NCI-H146 (cell line): ENCODE results near the gene PDZRN3.

Experiments used
- DNase-seq: peaks from one replicate; lab custom pipeline; 2025; lab: John Stamatoyannopoulos, UW

The PDZRN3 gene

DNA sequence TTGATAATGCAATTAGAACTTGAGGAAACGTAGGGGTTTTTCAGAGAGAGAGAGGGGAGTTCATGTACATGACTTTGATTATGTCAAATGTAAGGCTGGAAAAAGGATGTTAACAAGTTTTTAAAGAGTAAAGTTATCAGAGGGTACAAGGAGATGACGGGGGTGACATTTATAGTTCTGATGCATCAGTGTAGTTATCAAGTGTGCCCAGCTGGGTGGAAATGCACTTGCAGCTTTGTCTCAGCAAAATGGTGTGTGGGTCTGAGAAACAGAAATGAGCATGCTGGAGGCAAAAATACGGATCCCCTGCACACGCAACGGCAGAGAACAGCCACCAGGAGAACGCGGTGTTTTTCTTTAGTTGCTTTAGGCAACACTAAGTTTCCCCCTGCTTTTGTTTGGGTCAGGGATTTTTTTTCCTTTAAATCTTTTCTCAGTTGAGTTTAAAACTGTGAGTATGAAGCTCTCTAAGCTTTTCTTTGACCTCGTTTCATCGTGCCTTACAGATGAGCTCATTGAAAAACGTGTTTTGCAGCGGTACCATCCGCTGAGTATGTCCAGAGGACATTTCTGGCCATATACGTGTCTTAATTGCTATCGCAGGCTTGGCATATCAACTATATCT is 205.4 kb downstream of the PDZRN3 start:
- no peak for DNase-seq

DNA sequence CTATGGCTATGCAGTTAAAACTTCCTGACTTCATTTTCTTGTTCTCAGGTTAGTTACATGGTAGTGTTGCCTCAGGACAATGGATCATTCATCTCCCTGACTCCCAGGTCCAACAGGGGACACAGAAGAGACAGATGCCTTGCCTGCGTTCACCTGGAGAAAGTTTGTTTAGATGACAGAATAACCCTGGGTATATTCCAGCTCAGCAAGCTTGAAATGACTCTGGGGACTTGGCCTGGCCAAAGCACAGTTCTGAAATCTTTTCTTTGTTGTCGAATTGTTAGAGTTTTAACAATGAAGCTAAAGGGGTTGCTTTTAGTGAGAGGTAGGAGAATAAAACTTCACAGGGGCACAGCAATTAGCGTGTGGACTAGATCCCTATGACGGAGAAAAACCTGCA is 206.1 kb downstream of the PDZRN3 start:
- DNase-seq: no peak

DNA sequence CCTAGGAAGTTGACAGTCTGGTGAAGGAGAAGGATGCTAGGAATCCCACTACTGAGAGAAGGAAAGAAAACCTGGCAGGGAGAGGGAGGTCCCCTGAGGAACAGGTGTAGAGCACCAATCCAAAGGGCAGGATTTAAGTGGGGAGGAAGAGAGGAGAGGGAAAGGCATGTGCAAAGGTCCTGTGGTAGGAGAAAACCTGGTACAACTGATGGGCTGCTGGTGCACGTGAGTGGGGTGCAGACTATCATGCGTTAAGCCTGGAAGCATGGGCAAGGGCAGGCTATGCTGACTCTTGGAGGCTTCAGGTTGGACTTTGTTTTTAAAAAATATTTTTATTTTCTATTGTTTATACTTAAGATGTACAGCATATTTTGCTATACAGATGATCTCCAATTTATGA is 209.6 kb downstream of the PDZRN3 start:
- no peak for DNase-seq

DNA sequence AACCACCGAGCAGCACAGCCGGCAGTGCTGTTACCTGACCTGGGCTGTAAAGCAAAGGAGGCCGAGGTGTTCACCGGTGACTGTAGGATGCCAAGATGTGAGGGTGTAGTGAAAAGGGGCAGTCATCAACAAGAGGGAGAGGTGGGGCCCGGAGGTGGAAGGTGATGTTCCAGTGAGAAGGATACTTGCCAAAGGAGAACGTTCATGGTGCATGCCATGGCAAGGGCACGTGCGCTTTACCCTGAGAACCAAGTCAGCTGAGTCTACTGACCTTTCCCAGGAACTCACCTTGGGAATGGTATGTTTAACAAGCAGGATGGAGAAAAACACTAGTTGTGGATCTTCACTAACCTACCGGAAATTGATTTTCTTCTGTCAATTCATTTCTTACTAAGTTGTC is 211.1 kb downstream of the PDZRN3 start:
- no peak for DNase-seq

DNA sequence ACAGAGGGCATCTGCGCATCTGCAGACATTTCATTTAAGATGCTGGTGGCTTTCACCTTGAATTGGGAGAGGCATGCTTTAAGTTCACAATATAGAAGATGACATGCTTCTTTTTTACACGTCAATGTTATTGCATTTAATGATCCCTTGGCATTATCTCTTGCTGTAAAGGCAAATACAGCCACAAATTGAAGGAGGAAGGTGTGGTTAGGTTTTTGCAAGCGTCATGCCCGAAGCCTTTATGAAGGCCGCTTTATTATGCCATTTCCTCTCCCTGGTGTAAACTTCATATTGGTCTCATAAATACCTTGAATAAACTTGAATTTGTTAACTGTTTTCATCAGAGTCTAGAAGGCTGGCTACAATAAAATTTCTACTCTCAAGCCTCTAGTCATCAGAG is 212.7 kb downstream of the PDZRN3 start:
- no peak for DNase-seq

DNA sequence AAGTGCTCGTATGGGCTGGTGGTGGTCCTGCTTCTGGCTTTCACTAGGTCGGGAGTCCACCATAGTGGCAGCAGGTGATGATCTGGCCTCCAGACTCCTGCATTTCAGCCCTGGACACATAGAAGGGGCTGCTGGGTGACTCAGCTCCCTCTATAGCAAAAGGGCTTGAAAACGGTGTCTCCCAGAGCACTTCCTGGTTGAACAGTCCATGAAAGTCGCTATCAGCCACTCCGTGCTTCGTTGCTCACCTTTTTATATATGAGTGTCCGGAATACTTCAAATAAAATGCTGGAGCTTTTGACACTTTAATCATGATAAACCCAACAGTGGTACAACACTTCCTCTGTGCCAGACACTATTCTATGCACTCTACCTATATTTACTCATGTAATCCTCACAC is 213.2 kb downstream of the PDZRN3 start:
- no peak for DNase-seq

DNA sequence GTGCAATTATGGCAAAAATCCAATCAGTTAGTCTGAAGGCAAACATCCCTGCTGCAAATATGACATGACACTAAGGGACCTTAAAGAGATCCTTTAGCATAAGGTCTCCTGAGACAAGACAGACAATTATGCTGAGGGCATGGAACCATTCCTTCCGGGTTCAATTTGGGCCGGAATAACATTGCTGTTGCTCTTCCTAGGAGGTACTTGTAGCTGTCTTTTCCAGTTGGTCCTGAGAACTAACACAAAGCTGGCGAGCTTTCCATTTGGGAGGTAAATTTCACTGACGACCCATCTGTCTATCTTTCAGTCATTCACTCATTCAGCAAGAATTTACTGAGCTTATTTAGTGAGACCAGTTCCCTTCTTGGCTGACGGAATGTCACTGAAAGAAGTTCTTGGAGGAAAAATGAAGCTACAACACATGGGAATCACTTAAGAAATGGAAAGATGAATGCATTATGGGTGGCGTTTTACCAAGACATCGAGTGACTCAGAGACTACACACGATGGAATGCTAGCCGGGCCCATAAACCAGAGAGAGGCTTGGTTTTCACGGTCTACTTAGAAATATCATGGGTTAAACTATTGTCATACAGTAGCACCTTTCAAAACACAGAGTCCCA is 215.5 kb downstream of the PDZRN3 start:
- no peak for DNase-seq

DNA sequence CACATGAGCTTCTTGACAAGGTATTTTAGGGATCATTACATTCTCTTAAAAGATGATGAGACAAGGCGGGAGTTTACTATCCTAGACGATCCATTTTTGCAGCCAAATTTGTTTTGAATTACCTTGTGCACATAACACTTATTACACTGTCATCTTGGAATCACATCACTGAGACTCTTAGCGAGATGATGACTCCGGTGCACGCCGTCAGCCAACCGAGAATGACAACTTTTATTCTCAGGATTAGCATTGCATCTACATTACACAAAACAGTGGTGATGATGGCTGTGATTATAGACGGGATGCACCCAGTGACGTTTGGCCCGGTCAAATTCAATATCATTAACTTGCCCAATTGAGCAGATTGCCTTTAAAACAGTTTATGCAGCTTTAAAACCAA is 216.1 kb downstream of the PDZRN3 start:
- no peak for DNase-seq

DNA sequence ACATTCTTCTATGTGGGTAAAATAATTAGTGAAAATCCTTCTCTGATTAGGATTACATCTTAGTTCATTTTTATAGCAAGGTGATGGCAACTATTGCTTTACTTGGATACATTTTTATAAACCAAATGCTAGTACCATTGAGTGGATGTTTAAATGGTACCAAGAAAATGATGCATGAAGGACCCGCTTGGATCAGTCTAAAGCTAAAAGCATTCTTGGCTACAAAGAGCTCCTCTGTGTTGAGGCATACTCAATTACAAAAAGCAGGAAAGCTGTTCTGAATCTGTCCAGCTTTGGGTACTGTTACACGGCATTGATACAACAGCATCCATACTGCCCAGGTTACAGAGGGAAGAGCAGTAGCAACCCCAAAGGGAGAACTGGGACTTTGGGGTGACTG is 217.2 kb downstream of the PDZRN3 start:
- no peak for DNase-seq

DNA sequence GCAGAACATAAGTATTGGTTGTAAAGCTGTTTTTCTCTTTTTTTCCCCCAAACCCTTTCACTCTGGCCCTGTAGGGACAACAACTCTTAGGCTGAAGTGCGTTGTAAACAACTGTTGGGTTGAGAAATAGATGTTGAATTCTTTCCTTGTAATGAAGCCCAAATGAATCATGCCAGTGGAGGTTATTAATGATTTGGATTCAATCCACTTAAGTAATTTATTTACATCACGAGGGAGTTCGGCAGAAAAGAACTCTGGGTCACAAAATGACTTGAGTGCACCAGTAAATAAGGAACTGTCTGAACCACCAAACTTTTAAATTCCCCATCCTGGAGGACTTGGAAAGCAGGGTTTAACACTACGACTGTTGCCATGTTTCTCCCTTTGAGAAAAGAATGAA is 218.9 kb downstream of the PDZRN3 start:
- no peak for DNase-seq

DNA sequence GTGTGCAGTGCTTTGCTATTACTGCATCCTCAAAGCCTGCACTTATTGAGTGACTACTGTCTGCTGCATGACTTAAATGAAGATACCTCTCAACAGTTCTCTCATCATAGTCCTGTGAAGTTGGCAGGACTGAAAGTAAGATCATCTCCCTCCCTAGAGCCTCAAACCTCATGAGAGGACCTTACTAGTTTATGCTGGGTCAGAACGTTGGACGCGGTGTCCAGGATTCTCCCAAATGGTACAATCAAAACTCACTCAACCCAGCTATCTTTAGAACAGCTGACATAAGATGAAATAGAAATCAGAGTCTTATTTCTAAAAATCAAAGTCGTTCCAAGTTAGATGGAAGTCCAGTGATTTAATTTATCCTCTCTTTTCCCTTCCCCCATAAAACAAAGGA is 219.7 kb downstream of the PDZRN3 start:
- DNase-seq: no peak

DNA sequence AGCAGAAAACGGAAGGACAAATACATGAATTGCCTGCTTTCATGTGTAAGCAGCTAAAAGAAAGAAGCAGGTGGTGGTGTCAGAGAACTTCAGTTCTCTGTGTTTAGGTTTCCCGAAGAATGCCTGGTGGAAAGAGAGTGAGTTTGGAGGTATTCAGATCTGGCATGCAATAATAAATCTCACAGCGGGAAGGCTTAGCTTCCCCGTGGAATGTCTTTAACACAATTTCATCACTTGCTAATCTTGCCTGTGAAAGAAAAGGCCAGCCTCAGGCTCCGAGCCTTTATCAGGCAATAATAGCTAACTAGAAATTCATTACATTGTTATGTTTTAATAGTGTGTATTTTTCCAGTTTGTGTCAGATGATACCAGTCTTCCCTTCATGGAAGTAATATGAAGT is 220.3 kb downstream of the PDZRN3 start:
- no peak for DNase-seq

DNA sequence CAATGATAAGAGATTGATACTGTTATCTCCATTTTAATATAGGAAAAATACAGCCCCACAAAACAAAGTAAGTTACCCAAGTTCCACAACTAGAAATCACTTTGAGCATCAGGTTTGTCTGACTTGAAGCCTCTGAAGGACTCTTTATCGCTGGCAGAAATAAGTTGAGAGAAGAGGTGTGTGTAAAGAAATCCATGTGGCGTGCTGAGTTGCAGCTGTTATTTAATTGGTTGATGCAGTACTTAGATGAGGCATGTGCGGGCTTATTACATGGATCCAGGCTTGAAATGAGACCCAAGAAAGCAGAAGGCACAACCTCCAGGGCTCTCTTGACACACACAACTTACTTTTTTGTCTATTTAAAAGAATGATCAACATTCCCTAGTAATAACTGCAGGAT is 221.3 kb downstream of the PDZRN3 start:
- no peak for DNase-seq

DNA sequence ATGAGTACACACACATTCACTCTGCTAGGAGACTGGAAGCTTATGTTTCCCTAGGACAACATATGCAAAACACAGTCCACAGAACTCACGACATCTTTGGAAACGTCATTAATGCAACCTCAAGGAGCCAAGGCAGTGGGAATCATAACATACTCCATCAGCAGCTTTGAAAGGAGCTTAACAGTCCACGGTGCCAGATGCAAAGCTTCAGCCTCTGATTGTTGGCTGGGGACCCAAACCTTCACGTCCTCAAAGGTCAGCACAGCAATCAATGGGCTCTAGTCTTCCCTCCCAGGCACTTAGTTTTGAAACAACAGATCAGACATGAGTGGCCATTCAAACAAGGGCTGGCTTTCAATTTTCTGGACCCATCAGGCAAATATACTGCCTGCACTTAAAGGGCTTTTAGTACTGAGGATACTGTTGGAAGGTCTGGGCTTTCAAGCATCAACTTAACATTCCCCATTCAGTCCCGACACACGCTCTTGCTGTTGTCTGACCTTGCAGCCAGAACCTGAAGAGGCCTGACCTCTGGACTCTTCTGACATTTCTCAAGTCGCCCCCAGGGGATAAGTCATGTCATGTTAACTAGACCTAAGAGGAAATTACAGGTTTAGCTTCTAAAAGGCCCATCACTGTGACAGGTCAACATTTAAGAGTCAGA is 223.0 kb downstream of the PDZRN3 start:
- DNase-seq: no peak

DNA sequence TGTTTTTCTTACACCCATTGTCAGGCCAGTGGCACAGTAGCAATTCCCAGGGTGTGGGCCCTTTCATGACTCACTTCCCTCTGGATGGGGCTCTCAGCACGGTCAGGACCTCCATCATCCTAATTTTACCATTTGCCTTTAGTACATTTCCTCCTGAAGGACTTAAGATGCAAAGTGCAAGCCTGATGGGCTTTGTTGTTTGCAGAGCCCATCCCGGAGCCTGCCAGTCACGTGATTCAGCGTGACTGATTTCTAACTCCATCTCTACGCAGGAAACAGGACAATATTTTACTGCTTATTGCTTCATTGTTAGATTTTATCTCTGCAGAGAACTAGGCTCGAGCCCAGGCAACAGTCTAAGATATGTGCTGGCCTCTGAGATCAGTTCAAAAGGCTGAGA is 223.7 kb downstream of the PDZRN3 start:
- no peak for DNase-seq

DNA sequence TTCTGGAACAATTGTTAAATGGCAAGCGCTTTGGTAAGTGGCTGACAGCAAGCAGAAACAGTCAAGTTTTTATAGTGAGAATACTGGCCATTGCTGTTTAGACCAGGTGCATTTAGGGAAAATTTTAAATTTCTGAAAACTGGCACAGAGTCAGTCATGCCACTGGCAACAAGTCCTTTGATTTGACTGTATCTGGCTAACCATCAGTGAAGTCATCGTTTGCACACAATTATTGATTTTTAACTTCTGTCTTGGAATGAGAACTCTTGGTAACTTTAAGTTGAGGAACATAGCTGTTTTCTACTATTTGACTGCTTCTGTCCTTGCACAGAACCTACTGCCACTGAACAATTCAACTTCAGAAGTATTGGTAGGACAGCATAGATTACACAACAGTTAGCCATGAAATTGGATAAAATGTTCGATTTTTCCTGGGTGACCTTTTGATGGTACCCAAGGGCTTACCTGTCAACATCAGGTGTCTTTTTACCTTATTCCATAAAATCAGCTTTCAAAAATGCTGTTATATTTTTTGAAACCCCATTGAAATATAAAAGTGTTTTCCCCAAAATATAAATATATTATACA is 225.0 kb downstream of the PDZRN3 start:
- no peak for DNase-seq

DNA sequence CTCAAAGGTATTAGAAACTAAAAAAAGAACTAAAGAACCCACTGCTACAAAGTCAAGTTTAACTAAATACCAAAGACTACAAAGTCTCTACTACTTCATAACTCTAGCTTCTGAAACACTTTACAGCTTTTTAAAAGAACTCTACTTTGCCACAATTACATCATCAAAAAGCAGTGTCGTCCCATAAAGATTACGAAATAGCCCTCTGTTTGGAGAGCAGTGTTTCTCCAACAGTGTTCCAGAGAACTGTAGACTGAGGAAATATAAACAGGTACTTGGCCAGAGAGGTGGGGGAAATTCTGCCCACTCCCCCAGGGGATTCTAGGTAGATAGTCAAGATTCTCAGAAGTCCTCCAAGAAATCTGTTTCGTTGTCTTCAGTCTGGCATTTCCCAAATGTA is 225.6 kb downstream of the PDZRN3 start:
- no peak for DNase-seq

DNA sequence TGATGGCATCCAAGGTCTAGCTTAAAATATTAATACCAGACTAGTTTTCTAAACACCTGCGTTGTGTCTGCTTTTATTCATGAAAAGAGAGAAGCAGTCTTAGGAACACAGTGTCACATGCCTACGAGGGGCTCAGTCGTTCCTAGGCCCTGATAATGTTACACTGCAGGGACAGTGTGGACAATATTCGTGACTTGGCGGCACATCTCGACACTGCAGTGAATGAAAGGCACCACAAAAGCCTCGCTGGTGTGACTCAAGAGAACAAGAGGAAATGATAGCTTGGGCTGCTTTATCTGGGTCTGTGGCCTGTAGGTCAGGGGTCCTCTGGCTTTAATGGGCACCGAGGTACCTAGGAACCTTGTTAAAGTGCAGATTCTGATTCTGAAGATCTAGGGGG is 226.7 kb downstream of the PDZRN3 start:
- no peak for DNase-seq

DNA sequence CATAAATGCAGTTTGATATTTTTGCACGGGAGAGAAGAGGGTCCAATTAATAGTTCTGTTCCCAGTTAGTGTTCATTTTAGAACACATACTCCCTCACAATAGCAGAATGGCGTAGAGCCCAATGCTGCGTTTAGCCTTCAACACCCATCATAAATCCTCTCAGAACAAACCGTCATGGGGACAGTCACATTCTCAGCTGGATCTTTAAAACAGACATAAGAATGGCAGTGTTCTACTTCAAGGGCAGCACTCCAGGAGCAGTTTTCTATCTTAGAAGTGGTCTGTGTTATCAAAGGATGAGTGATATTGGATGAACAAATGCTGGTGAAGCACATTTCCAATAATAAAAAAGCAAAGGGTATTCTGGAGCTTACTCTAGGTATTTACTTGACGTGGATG is 230.5 kb downstream of the PDZRN3 start:
- no peak for DNase-seq

DNA sequence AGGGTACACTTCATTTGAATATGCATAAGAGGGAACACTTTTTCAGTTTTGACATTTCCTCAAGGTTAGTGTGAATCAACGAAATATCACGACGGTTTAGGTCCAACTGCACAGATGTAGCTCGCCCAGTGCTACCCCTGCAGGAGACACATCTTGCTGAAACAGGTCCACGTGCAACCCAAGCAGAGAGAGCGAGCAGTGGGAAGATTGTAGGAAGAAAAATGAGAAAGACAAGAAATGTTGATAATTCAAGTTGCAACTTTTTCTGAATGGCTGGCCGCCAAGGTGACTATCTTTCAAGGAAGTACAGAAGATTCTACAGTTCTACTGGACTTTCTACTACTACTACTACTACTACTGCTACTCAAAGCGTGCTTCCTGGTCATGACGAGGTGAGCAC is 231.7 kb downstream of the PDZRN3 start:
- DNase-seq: no peak

DNA sequence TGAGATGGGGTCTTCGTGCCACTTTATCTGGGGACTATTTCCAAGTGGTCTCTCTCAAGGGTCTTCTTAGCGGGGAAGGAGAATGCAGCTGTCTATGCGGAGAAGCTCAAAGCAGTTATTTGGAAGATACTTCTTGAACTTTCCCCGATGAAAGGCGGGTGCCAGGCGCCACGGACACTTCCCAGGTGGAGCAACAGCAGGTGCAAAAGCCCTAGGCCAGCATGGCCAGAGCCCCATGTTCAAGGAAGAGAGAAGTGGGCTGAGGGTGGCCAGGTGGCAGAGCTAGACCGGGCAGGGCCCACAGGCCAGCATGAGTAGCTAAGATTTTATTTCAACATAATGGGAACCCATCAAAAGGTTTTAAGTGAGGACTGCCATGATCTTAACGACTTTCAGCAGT is 232.8 kb downstream of the PDZRN3 start:
- DNase-seq: no peak

DNA sequence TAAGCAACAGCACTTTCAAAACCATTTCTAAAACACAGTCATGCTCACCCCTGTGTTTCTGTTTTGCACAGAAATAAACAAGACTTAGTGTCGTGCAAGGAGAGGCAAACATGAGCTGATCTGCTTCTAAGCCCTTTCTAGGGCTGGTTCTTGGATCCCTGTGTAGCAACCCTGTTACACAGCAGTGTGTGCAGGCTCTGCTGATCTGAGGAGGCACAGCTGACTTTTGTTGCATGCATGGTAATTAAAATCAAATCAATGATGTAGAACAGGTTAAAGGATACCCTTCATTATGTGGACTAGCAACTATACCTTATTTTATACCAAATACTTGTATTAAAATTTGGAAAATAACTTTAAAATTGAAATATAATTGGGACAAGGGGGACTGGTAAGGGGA is 234.8 kb downstream of the PDZRN3 start:
- no peak for DNase-seq

DNA sequence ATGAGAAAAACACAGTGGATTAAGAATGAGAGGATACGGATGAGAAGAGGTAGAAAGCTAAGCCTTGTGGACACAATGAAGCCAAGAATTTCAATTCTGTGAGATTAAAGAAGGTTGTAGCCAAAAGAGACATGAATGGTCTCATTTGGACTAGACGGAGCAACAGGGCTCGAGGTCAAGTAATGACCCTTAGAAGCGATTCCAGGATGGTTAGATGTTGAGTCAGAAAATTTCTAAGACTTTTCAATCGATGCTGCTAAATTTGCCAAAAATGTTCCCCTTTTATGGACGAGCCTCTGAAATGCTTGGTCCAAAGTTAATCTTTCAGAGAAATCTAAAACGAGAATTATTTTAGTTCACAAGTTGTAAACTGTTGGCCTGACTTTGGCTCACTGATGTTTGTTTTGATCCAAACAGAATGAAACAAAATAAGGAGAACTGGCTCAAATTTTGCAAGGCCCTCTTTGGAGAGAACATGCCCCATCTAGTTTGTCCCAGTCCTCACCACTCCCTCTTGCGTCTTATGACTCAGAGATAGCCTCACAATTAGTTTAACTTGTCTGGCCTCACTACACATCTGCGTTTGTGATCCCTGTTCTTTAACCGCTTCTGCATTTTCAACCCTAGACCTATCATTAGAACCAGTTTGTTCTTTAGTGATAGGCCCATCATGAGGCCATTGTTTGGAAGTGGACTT is 235.5 kb downstream of the PDZRN3 start:
- DNase-seq: no peak
